Activated T-cell treated with anti-CD3 and anti-CD28 coated beads for 48 hours (primary cell): ENCODE measurements around the gene SDR39U1.

Experiments
- DNase-seq: peaks from one replicate; pipeline ENCODE4 v3.0.0-alpha.2; 2020; ENCODE audit warnings: low read depth

SDR39U1 gene

DNA sequence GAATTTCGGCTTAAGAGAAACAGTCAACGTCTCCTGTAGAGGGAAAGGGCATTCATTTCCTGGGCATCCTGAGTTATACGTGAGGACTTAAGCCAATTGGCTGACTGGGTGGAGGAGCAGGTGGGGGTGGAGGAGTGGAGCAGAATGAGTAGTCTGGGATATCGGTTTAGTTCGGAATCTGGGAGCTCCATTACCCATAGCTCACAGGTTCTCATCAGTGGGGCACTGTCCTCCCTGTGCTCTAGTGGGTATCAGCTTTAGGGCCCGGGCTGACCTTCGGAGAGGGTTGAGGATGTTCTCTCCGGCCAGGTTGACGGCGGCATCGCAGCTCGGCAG lies 704 bp downstream of the SDR39U1 start:
- no peak for DNase-seq

DNA sequence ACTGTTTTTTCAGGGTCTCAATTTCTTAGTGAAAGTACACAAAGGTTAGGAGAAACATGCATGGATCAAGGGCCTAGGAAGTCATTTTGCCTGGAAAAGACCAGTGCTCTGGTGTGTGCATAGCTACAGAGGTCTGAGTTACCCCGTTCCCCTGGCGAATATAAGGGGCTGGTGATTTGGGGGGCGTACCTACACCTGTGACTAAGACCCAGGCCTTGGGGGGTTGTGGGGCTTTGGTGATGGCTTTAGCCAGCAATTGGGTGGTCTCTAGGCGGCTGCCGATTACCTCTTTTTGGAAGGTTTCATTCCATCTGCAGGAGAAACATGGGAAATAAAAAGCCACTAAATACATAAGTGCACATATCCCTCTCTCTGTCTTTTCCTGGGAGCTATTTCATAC lies 1.1 kb downstream of the SDR39U1 start:
- no peak for DNase-seq

DNA sequence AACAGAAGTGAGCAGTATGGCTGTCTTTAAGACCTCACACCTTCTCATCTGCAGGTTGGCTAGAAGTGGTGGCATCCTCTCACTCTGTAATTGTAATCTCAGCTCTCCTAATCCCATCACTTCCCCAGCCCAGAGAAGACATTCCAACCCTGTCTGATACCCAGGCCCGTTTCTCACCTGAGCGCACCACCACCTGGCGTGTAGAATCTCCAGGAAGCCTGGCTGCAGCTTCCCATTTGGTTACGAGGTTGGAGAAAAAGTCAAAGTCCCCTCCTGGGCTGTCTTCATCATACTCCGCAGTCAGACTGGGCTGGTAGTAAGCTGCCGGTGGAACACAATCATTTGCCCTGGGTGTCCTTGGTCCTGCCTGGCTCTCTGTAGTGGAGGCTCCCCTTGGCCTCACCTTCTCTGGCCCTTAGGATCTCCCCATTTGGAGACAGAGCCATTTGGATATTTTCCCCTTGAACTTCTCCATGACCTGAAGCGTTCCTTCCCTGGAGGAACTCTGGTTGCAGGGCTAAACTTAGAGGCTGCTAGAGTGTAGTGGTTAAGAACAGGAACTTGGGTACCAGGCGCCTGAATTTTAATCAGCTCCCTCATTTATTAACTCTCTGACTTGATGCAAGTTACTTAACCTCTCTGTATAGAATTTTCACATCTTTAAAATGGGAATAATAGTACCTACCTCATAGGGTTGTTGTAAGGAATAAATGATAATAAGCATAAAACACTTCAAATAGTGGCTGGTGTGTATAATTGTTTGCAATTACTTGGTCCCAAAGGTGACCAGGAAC lies 1.8 kb downstream of the SDR39U1 start:
- DNase-seq, result no peak

DNA sequence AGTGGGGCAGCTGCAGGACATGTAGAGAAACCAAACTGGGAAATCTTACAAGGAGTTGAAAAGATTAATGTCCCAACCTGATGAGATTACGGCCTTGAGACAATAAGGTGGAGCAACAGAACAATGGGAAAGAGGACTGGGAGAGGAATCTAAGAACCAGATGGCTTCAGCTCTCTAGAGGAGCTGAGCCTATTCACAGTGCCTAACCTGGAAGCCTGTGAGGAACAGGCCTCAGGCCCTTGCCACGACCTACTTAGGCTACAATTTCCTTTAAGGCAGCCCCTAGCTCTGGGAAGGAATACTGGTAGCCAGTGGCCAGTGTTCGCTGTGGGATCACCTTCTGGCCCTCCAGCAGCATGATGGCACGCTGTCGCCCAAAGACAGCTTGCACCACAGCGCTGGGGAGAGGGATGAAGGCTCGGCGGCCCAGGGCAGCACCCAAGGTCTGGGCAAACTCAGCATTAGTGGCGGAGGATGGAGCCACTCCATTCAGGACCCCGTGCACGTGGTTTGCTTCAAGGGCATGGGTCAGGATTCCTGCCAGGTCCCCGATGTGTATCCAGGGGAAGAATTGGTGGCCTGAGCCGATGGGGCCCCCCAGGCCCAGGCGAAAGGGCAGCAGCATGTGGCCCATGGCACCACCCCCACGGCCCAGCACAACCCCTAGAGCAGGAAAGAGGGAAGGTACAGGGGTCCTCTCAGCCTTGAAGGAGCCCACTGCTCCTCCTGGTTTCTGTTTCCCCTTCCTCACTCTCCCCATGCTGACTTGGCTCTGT lies 2.6 kb downstream of the SDR39U1 start:
- no peak for DNase-seq

DNA sequence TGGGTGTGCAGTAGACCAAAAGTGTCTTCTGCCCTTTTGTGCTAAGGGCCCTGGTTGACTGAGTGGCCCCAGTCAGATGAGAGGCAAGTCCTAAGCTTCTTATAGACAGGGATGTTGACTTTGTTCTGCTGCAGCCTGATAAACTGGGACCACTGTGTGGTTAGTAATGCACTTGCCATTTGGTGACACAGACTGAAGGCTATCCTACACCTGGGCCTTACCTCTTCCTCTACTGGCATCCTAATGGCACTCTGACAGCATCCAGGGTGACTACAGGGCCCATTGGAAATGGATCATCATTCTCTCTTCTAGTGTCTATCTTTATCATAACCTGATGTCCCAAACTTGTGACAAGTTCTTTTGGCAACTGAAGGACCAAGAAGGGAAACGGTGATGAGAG lies 3.3 kb downstream of the SDR39U1 start:
- DNase-seq, result no peak

DNA sequence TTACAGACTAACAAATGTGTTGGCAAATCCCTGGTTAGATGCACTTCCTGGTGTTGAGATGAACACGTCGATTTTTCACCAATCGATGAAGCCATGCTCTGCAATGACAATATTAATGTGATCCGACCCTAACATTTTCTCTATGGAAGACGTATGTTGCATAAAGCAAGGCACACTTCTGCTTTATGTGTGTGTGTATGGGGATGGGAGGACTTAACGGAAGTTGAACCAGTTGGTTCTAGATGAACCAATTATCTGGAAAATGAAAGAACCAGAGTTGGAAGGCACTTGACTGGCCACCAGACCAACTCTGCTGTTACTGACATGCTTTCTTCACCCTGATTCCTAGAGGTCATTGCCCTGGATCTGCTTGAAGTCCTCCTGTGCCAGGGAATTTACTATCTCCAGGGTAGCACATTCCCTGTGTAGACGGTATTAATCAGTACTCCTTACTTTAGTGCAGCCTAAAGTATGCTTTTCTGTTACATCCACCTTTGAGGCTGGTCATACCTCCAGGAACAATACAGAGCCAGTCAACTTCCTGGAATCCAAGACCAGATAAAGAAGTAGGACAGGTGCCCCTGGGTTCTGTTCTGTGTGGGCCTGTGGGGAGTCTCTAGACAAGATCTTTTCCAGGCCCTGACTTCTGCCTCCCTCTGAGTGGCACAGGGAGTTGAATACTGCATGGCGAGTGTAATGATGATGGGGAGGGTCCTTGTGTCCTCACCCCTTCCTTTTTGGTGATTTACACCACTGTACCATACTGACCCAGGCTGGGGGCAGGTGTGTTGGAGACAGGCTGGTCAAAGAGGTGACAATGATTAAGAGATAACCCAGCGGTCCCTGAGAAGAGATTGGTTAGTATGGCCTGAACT lies 4.1 kb downstream of the SDR39U1 start:
- DNase-seq, result no peak

DNA sequence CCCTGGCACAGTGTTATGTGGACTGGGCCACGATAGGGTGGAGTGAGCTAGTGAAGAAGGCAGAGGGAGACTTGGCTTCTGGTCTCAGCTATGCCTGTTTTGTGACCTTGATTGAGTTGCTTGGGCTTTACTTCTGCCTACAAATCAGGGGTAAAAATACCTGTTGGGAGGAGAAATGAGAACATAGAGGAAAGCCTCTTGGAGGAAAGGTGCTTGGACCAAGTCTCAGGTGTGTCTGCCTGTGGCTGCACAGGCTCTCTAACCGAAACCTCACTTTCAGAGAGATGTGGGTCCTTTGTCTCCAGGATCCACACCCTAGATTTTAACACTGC lies 4.9 kb downstream of the SDR39U1 start:
- DNase-seq, result no peak

DNA sequence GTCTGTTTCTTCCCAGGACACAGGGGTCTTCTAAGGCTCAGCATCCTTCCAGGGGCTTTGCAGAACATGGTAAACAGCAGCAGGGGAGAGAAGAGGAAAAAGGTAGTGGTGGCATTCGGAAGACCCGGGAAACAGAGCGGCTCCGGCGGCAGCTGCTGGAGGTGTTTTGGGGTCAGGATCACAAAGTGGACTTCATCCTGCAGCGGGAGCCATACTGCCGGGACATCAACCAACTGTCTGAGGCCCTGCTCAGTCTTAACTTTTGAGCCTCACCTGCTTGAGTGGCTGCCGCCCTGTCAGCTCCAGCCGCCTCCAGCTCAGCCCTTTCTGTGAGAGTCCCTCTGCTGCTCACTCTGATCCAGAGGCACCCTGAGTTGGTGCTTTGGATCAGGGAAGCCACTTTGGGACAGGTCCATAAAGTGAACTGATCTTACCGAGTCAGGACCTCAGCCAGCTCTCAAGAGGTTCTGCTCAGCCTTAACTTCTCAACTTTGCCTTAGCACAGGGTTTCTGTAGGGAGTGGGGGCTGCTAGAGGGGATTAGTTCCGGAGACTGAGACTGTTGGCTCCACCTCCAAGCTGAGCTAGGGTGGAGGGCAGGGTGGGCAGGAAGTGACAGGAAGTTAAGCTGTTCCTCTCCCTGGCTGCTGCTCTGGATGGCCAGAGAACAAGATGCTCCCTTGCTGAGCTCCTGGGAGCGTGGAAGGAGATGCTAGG lies 5.4 kb downstream of the SDR39U1 start:
- no peak for DNase-seq

DNA sequence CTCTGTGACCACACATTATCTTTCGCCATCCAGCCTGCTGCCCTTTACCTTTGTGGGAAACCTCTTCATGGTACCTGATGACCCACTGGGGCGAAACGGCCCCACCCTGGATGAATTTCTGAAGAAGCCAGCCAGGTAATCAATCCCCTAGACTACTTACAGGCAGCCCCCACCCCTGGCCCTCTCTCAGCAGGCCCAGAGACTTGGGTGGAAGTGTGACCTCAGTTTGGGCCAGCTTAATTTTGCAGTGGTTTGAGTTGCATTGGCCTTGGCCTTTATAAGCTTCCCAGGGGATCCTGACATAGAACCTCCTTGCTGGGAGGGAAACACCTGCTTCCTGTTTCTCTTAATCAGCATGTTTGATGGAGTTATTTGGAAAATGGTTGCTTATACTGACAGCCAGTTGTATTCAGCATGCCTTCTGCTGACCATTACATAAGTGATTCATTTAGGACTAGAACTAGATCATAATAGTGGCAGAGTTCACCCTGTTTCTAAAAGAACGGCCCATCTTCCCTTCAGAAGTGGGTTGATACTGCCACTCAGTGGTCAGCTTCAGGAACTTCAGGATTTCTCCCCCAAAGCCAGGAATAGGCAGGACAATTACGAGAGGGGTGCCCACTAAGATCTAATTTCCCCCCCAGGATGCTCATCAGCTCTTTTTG lies 6.1 kb downstream of the SDR39U1 start:
- no peak for DNase-seq

DNA sequence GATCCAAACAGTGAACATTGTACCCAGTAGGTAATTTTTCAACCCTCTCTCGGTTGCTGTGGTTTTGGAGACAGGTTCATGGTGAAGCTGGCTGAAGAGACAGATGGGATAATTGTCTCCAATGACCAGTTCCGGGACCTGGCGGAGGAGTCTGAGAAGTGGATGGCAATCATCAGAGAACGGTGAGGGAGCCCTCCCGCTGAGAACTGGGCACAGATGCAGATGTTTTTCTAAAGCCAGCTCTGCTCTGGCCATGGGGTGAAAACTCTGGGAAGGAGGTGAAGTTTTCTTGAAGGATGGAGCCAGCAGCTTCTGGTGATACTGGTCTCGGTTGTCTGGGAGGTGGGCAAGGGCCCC lies 6.6 kb downstream of the SDR39U1 start:
- no peak for DNase-seq

DNA sequence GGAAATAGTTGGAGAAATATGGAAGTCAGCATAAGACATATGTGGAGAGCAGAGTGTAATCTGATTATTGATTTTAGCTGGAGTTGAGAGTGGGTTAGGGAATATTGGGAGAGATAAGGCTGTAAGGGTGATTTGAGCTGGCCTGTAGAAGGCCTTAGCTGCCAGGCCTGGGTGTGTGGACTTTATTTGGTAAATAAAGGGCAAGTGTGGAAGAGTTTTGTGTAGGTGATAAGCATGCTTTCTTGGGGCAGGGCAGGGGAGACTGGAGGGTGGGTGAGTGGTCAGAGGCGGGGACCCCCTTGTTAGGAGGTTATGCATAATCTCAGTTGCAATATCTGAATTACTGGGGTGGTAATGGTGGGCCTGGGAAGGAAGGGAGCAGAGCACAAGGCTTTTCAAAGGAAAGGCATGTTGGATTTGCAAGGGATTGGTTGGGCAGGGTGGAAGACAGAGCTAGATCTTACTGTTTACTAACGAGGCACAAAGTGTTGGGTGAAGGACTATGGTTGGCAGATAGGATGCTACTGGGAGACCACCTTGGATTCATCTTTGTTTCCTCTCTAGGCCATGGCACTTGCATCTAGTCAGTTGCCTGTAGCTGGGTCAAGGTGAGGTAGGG lies 7.3 kb downstream of the SDR39U1 start:
- DNase-seq, result no peak

DNA sequence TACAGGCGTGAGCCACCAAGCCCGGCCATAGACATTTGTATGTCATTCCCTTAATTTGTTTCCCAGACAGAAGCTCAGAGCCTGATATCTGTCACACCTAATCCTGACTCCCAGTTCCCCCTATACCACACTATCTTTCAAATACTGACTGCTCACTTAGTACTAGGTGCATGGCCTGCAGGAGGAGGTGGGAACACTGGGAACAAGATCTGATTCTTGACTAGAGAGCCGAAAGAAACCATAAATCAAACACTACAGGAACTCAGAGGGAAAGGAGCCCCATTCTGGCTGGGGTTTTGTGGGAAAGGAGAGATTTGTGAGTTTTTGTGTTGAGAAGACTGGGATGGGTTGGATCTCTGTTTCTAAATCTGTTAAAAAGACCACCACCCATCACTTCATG lies 7.9 kb downstream of the SDR39U1 start:
- no peak for DNase-seq

DNA sequence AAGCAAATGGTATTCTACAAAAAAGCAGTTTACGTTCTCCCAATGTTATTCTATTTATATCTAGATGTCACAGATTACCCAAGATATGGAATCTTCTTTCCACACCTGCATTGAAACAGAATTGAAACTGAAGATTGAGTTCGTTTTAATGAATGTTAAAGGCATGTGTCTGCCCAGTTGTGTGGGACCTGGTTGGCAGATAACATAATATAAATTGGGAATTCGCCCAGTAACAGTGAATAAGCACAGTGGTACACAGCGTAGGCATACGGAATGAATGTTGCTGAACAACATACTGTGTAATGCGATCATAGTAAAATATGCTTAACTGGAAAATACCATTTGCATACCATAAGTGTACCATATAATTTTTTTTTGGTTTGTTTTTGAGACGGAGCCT lies 8.5 kb downstream of the SDR39U1 start:
- DNase-seq, result no peak

DNA sequence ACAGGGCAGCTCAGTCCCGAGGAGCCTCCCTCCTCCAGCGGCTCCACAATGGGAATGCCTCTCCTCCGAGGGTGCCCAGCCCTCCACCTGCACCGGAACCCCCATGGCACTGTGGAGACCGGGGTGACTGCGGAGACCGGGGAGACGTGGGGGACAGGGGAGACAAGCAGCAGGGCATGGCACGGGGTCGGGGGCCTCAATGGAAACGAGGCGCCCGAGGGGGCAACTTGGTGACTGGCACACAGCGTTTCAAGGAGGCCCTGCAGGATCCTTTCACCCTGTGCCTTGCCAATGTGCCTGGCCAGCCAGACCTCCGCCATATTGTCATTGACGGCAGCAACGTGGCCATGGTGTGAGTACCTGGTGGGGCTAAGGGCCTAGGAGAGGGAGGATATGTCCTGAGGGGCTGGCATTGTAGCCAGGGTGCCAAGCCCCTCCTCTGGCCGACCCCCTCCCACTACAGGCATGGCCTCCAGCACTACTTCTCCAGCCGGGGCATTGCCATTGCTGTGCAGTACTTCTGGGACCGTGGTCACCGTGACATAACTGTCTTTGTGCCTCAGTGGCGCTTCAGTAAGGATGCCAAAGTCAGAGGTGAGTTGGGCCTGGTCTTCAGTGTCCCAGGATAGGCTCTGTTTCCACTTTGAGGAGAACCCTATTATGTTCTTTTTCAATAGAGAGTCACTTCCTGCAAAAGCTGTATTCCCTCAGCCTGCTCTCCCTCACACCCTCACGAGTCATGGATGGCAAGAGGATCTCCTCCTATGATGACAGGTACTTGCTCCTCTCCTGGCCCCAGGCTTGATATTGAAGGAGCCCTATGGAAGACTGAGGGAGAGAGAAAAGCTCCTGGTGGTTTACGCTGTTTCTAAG lies 10.1 kb downstream of the SDR39U1 start:
- DNase-seq, result no peak

DNA sequence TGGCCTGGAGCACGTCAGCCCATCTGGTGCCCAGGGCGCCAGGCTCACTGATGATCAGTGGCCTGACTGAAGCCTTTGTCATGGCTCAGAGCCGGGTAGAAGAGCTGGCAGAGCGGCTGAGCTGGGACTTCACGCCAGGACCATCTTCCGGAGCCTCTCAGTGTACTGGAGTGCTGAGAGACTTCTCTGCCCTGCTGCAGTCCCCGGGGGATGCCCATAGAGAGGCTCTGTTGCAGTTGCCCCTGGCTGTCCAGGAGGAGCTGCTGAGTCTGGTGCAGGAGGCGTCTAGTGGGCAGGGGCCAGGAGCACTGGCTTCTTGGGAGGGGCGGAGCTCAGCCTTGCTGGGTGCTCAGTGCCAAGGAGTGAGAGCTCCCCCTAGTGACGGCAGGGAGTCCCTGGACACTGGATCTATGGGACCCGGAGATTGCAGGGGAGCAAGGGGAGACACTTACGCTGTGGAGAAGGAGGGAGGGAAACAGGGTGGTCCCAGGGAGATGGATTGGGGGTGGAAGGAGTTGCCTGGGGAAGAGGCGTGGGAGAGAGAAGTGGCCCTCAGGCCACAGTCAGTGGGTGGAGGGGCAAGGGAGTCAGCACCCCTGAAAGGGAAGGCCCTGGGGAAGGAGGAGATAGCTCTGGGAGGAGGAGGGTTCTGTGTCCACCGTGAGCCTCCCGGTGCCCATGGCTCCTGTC lies 10.9 kb downstream of the SDR39U1 start:
- peak; percentile 85 for DNase-seq

DNA sequence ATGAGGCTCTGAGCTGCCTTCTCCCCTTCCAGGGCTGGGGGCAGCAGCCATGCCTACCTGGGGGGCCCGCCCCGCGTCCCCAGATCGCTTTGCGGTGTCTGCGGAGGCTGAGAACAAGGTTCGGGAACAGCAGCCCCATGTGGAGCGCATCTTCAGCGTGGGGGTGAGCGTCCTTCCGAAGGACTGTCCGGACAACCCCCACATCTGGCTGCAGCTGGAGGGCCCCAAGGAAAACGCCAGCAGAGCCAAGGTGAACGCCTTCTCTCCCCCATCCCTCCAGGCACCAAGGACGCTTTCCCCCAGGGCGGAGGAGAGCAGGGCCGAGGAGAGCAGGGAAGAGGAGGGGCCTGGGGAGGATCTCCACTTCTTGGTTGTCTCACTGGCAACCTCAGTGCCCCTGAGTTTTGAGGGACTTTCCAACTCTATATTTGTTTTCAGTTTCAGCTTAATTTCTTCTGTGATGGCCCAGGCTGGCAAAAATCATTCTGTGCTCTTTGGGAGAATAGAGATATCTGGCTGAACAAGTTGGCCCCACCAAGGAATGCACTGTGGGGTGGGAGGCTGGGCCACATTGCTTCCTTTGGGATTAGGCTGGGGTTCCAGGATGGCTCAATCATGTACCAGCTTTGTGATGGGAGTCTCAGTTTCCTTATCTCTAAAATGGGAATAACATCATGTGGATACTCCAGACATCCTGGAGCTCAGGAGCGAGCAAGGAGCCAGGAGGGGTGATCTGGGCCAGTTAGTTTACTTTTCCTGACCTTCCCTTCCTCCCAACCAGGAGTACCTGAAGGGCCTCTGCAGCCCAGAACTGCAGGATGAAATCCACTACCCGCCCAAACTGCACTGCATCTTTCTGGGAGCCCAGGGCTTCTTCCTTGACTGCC lies 11.7 kb downstream of the SDR39U1 start:
- peak; percentile 64 for DNase-seq

DNA sequence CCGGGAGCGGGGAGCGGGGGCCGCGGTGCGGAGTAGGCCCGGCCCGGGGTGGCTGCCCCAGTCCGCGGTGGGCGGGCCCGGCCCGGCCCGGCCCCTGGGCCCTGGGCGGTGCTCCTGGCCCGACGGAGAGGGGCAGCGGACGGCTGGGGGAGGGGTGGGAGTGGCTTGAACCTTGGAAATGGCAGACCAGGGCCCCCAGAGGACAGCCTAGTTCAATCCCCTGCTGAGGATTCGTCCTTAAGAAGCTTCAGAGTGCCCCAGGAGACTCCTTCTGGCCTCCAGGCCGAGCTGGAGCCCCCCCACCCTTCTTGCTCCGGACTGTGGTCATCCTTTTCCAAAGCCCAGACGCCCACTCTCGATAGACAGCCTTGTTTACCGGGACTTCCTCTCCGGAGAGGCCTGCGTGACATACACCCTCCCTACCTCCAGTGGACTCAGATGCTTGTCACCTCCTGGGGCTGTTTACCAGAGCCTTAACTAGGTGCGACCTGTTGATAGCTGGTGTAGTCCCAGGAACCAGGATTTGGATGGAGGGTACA lies 12.4 kb downstream of the SDR39U1 start:
- peak; percentile 67 for DNase-seq

DNA sequence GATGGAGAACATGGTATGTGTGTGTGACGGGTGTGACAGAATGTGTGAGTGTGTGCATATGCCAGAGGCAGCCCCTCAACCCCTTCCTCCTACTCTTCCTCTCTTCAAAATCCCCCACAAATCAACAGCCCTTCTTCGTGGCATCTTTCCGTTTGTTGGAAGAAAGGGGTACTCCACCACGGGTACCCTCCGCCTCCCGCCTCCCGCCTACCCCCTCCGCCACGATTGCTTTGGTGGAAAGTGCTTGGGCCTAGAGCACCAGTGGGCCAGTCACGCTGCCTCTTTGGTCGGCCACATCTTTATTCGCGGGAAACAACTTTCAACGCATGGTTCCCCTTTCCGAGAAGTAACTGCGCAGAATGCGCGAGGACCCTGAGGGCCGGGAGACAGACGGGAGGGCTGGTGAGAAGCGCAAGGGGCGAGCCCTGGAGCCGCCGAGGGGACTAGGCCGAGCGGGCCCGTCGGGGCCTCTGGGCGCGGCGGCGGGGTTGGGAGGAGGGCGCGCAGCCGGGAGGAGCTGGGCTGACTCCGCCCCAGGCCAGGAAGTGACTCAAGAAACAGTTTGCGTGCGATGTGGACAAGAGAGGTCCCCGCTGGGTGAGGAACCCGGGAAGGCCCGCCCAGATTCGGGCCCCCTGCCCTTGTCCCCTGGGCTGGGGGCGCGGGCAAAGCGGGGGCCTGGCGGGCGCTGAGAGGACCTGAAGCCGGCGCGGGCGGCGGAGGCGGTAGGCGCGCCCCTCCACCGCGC lies 13.0 kb downstream of the SDR39U1 start, which contains the start of the genes CBLN3 and KHNYN:
Gene CBLN3 (minus strand): TSS at position 274 of the 748 bp plus-strand sequence. CDS start 614 bp downstream, outside the sequence.
Gene KHNYN (plus strand): TSS at position 560 of the 748 bp plus-strand sequence. CDS start 777 bp downstream, outside the sequence.
- DNase-seq, result peak; percentile 83
